Left kidney (tissue), 2 donors: Measurements from ENCODE around the gene CA5A. TPM values are rescaled to one million over a fixed set of nuclear protein-coding genes. Genes with fewer than 3 reads are reported as not detected.
"Not testable (repeated sequence)": the region's sequence is repeated elsewhere in the genome, so short reads cannot be mapped to it uniquely, and the experiment has no call there.

Experiments used
- DNase-seq: peaks from one replicate; pipeline ENCODE4 v3.0.0-alpha.2; 2013
- polyA plus RNA-seq: library from polyadenylated mRNA; unstranded; fragments of 120-200 nt; gene quantifications from one replicate; pipeline ENCODE4 v1.2.1, GENCODE V29; 2013; ENCODE audit not compliant: insufficient read length

CA5A gene
- polyA plus RNA-seq, 1 donor = 0.25 TPM

GRCh38 chr16:87868254-87869029 lies 67.9 kb downstream of the CA5A start:
- DNase-seq = not testable (repeated sequence)

- not testable (repeated sequence) for DNase-seq
These were observed 70.3 kb downstream of the CA5A start for GRCh38 chr16:87865902-87866555.

- DNase-seq = no peak
These were observed 71.9 kb downstream of the CA5A start for GRCh38 chr16:87864331-87864989.

GRCh38 chr16:87863327-87863635 lies 73.0 kb downstream of the CA5A start:
- not testable (repeated sequence) for DNase-seq

DNA sequence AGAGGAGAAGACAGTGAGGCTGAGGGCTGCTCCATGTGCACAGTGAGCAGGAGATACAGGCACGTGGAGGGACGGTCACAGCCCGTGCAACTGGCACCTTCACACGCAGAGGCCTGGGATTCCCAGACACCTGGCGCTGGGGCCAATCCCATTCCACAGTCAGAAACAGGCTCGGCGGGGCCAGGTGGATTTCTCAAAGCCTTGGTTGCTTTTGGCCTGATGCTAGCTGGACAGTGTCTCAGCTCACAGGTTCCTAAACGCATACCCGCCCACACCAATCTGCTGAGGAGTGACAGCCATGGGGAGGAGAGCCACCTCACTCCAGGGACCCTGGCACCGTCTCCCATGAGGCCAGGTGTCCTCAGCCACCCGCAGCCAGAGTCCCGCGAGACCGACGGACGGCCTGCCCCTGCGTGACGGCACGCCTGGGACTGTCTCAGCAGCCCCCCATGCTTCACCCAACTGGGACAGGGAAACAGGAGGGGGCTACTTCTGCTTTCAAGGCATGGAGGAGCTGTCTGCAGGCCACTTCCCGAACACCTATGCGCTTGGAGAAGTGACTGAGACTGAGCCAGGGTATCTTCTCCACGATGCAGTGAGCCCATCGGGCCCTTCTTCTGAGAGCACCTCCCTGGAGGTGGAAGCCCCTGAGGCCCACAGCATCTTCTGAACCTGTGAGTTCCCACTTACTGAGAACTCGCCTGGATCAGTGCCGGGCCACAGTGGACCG lies 73.6 kb downstream of the CA5A start:
- DNase-seq = not testable (repeated sequence)

DNA sequence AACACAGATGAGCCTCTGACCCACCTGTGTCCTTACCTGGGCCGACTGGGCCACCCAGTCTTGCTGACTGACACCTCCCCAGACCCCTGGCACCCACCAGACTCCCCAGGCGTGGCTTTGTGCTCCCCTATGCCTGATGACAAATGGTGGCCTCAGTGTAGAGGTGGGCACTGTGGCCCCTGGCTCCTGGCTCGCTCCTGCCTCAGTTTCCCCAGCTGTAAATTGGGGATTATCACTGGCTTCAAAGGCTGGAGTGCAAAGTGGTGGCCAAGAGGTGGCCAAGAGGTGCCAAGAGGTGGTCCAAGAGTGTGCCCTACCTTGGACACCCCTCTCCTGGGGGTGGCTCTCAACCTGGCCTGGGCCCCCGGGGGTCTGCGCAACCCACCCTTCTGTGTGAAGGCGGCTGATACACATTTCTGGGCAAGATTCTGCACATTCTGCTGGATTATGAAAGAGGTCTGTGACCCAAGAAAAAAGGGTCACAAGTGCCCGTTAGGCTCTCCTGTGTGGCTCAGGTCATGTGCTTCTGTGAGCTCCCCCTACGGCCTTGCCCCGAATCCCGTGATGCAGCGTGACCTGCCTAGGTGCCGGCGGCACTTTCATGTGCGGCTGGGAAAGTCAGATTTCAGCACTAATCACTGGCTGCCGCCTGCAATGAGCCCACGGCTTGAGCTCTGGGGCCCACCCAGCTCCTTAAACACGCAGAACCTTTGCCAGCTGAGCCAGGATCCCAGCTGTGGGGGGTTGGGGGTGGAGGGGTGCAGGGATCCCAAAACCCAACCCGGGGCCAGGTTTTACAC lies 74.8 kb downstream of the CA5A start:
- DNase-seq = not testable (repeated sequence)

DNA sequence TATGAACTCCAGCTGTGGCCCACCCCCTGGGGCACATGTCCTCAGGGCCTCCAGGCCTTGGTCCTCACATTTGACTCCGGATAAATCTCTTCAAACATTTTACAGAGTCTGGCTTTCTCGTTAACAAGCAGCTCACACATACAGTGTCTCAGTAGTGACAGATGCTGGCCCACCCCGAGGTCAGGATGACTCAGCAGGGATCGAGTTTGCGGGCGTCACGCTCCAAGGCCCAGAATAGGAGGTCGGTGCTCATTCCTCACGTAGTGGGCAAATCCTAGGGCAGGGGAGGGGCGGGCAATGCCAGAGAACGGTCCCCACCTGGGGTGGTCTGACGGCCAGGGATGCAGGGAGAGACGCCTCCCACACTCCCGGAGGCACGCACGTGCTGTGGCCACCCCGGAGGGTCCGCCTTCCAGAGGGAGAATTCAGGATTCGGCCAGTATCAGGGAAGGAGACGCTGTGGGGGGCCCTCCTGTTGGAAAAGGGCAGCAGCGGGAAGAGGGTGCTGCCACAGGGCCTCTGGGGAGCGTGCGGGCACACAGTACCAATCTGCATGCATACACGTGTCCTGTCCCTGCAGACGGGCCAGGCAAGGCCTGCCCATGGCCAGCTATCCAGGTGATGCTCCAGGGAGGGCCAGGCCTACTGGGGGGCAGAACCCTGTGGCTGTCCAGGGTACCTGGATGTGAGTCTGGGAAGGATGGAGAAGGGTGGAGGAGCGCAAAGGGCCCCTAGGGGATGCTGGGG lies 75.6 kb downstream of the CA5A start:
- no peak for DNase-seq

- DNase-seq = not testable (repeated sequence)
These were observed 78.0 kb downstream of the CA5A start for GRCh38 chr16:87858151-87858993.

DNA sequence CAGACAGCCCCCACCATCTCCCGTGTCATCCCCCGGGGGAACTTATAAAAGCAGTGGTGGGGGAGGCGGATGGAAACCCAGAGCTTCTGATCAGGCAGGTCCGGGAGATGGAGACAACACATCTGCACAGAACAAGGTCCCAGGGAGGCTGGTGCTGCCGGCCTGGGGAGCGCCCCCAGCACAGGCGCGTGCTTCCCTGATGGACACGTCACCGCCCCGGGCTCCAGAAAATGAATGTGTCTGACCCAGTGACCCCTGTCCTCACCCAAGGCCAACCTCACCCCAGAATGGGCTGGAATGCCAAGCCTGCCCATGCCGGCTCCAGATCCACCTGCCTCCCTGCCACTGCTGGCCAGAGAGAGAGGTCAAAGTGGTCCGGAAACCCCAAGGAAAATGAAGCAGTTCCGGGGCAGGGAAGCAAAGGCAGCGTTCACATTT lies 79.5 kb downstream of the CA5A start:
- DNase-seq = no peak

DNA sequence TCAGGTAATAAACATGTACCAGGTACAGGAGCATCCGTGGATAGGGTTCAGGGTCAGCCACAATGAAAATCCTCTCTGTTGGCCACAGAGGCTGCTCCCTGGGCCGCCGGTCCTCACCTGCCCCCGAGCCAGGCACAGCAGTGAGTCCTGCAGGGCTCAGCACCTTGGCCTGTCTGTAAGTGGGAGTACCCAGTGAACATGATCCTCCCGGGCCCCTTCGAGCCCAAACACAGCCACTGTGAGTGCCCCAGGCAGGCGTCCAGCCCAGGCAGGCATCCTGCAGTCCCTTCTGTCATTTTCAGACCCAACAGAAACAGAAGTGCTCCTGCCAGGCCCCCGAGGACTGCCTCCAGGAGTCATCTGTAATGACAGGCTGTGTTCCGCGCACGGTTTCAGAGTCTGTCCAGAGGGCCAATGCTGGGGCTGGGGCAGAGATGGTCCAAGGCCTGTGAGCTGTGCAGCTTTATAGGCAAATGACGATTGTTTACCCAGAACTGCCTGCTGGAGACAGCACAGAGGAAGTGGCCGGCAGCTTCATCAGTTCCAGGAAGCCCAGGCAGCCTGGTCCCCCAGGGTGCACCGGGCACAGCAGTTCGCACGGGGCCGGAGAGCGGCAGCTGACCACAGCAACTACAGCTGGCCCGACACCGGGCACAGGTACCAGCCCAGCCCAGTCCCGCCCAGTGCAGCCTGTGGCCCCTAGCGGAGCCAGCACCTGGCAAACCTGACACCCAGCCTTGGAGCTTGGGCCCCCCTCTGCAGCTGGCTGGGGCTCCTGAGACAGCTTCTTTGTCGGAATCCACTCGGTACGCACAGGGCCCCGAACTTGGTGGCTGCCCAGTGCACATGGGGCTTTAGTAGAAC lies 80.2 kb downstream of the CA5A start:
- DNase-seq = no peak

DNA sequence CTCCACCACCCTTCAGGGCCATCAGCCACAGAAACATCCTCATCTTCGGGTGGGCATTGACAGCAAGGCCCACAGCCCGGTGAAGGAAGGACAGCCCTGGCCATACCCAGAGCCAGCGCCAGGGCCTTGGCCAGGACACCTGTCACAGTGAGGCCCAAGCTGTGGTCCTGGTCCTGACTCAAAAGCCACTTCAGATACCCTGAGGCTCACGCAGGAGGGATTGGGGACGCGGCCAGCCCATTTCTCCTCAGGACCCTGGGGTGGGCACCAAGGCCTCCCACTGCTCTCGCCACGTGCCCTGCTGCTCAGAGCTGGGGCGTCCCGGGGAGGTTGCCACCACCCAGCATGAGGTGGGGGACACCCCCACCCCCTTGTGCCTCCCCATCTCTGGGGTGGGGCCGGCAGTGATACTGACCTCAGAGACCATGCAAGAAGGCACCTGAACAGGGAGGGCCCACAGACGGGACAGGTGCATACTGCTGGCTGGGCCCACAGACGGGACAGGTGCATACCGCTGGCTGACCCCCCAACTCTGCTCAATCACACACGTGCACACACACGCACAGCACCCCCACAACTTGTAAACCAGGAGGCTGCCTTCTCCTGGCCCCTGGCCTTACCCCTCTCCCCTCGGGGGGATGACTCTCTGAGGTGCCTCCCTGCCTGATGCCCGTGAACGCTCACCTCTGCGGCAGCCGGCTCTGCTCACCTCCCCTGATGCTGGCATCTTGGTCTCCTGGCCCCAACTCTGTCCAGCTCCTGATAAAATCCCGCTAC lies 81.2 kb downstream of the CA5A start:
- no peak for DNase-seq

GRCh38 chr16:87854053-87854906 lies 82.0 kb downstream of the CA5A start:
- DNase-seq = no peak

GRCh38 chr16:87853411-87854052 lies 82.8 kb downstream of the CA5A start:
- DNase-seq = peak; percentile 81

- no peak for DNase-seq
These were observed 84.7 kb downstream of the CA5A start for GRCh38 chr16:87851601-87852000.

GRCh38 chr16:87851141-87851587 lies 85.2 kb downstream of the CA5A start:
- no peak for DNase-seq
